GM12873 (cell line): Measurements from ENCODE around the gene SCAP.

Experiments
- CTCF ChIP-seq: IDR thresholded peaks from 2 replicates; pipeline ENCODE4 v1.5.1; 2012; ENCODE audit warnings: low read depth, mild to moderate bottlenecking, moderate library complexity, low read length, control low read depth; ENCODE audit not compliant: insufficient read depth; ENCODE audit errors: missing control alignments

SCAP gene

DNA sequence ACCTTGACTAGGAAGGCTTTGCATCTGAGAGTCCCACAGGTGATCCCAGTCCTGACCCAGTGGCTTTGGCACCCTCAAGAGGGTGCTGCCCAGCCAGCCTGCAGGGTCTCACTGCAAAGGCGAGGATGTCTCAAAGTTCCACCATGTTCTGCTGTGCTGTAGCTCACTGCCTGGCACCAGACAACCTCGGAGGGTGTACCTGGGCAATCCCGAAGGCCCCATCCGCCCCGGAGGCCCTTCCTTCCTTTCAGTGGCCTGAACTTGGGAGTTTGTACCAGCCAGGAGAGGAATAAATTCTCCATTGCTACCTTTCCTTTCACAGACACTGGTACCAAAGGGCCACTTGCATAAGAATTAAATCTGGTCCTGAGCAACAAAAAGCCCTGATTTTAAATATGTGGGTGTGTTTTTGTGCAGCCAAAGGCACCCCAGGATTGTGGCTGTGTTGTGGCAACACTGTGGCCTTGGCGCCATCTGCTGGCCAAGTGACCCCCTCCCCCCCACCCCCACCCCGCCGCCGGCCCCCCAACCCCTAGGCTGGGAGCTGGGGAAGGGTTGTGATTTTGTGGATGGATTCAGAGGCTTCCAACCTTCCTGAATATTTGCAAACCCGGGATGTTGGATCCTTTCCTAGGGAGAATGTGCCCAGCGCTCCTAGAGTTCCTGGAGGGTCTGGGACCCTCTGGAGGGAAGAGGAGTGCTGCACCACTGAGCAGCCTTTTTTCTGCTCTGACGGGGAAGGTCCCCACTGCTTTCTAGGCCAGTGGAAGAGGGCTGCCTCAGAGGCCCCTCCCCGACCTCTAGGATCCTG is 104.6 kb downstream of the SCAP start:
- peak; percentile 65 for TF ChIP-seq CTCF

GRCh38 chr3:47367631-47368030 is 108.1 kb downstream of the SCAP start:
- TF ChIP-seq CTCF: no peak

- no peak for TF ChIP-seq CTCF
Observed at GRCh38 chr3:47366833-47367232, 108.9 kb downstream of the SCAP start.

DNA sequence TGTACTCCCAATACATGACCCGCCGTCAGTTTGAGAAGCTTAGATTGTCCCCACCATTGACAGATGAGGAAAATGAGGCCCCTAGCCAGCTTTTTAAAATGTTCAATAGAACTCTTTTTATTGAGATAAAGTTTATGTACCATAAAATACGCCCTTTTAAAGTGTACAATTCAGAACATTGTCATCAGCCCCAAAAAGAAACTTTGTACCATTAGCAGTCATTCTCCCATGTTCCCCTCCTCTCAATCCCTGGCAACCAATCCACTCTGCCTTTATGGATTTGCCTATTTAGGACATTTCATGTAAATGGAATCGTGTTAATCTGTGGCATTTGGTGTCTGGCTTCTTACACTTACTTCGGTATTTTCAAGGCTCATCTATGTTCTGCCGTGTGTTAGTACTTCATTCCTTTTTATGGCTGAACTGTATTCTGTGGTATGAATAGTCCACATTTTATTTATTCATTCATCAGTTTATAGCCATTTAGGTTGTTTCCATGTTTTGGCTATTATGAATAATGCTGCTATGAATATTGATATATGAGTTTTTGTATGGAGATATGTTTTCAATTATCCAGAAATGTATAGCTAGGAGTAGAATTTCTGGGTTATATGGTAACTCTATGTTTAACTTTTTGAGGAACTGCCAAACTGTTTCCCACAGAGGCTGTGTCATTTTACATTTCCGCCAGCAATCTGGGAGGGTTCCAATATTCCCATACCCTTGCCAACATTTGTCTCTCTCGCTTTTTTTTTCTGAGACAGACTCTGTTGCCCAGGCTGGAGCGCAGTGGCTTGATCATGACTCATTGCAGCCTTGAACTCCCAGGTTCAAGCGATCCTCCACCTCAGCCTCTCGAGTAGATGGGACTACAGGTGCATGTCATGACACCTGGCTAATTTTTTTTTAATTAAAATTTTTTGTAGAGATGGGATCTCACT is 110.3 kb downstream of the SCAP start:
- no peak for TF ChIP-seq CTCF
